ENCODE results near the gene C1orf53. TPM values are rescaled to one million over a fixed set of nuclear protein-coding genes. Genes with fewer than 3 reads are reported as not detected.

The C1orf53 gene
- total and polyA plus RNA-seq, 2 of the 13 experiments (the other 11 are each of a cell fraction or from before 2014, with no cell fraction given) = 5.8 to 10.1 TPM

GRCh38 chr1:197902454-197903195 lies at the start of gene C1orf53 (continued):
- TF ChIP-seq ZNF780A (CRISPR knock-in tag; IDR thresholded peaks at IDR 0.05) (peak; percentile 73; the same call in 1 of the 2 replicates), HOXD1 (CRISPR knock-in tag; IDR thresholded peaks at IDR 0.05) (peak; percentile 52; the same call in 1 of the 2 replicates), ZSCAN12 (CRISPR knock-in tag; IDR thresholded peaks at IDR 0.05) (peak; percentile 23; the same call in 1 of the 2 replicates), TAF1 (CRISPR knock-in tag; IDR thresholded peaks at IDR 0.05) (peak; percentile 94), ZBTB8A (CRISPR knock-in tag; IDR thresholded peaks at IDR 0.05; ENCODE audit: borderline replicate concordance, low read depth) (no peak), PBX2 (CRISPR knock-in tag; IDR thresholded peaks at IDR 0.05) (no peak), NKX3-1 (CRISPR knock-in tag; IDR thresholded peaks at IDR 0.05) (peak; percentile 79; the same call in 1 of the 2 replicates), RERE (CRISPR knock-in tag; IDR thresholded peaks at IDR 0.05; ENCODE audit: low read depth) (peak; percentile 40; the same call in 1 of the 2 replicates), SOX5 (CRISPR knock-in tag; IDR thresholded peaks at IDR 0.05; ENCODE audit: borderline replicate concordance) (peak; percentile 12; the same call in 1 of the 2 replicates), NONO (IDR thresholded peaks at IDR 0.05) (no peak), NONO (CRISPR knock-in tag; conservative IDR thresholded peaks at IDR 0.05) (peak; percentile 96), NFKBIZ (CRISPR knock-in tag; IDR thresholded peaks at IDR 0.05) (0 out of 2 replicates have a peak, but pooled peaks have one; percentile 50), GABPA (IDR thresholded peaks at IDR 0.05; ENCODE audit: low read depth, low read length) (no peak), GABPA (CRISPR knock-in tag; IDR thresholded peaks at IDR 0.05; ENCODE audit: low read depth) (no peak), CBFB (CRISPR knock-in tag; IDR thresholded peaks at IDR 0.05) (peak; percentile 20; the same call in 1 of the 2 replicates), KLF9 (CRISPR knock-in tag; IDR thresholded peaks at IDR 0.05; ENCODE audit: low read depth) (no peak), ZNF781 (CRISPR knock-in tag; IDR thresholded peaks at IDR 0.05; ENCODE audit: borderline replicate concordance, not compliant biosample characterization) (no peak), TFDP1 (CRISPR knock-in tag; IDR thresholded peaks at IDR 0.05; ENCODE audit: borderline replicate concordance) (peak; percentile 65), PBX3 (CRISPR knock-in tag; IDR thresholded peaks at IDR 0.05; ENCODE audit: borderline replicate concordance) (no peak), ZBTB26 (CRISPR knock-in tag; IDR thresholded peaks at IDR 0.05; ENCODE audit: borderline replicate concordance) (no peak; the same call in 1 of the 2 replicates)

All from HepG2 (cell line).